Calu3 (cell line): Measurements from ENCODE around the gene RPS6KA2. TPM values are rescaled to one million over a fixed set of nuclear protein-coding genes. Genes with fewer than 3 reads are reported as not detected.
"Not testable (repeated sequence)": the region's sequence is repeated elsewhere in the genome, so short reads cannot be mapped to it uniquely, and the experiment has no call there.

ENCODE experiments used
- BruUV-seq: library from RNA; stranded (reverse); fragments of 400-500 nt; replicated peaks from 2 replicates; lab custom pipeline; 2021; lab: Mats Ljungman, UMichigan
- CTCF ChIA-PET: fragments of 300-600 bp; sonication (Branson Sonifier 250); formaldehyde crosslinking; loops from one replicate; lab custom pipeline; 2022; ENCODE audit warnings: antibody characterized with exemption; lab: Charles Lee
- DNase-seq: peaks from one replicate; pipeline ENCODE4 v3.0.0; 2022
- H3K27ac Mint-ChIP-seq: one replicate; pipeline ENCODE4 v1.8.0; 2022; ENCODE audit warnings: mixed read lengths; ENCODE audit not compliant: unreplicated experiment
- H3K27me3 Mint-ChIP-seq: one replicate; pipeline ENCODE4 v1.8.0; 2022; ENCODE audit warnings: mixed read lengths; ENCODE audit not compliant: unreplicated experiment
- H3K36me3 Mint-ChIP-seq: one replicate; pipeline ENCODE4 v1.8.0; 2022; ENCODE audit warnings: mild to moderate bottlenecking, moderate library complexity, mixed read lengths; ENCODE audit not compliant: insufficient read depth, unreplicated experiment
- H3K4me1 Mint-ChIP-seq: one replicate; pipeline ENCODE4 v1.8.0; 2022; ENCODE audit warnings: mild to moderate bottlenecking, low read depth, mixed read lengths; ENCODE audit not compliant: unreplicated experiment
- H3K4me3 Mint-ChIP-seq: one replicate; pipeline ENCODE4 v1.8.0; 2022; ENCODE audit warnings: mild to moderate bottlenecking, low read depth, moderate library complexity, mixed read lengths; ENCODE audit not compliant: unreplicated experiment
- H3K9me3 Mint-ChIP-seq: one replicate; pipeline ENCODE4 v1.8.0; 2022; ENCODE audit warnings: low read depth, mixed read lengths; ENCODE audit not compliant: unreplicated experiment
- CTCF ChIP-seq: fragments of 200-600 bp; IDR thresholded peaks from one replicate; pipeline ENCODE4 v1.8.0; 2022; ENCODE audit warnings: antibody characterized with exemption; ENCODE audit not compliant: unreplicated experiment
- intact Hi-C: fragments of 100-400 bp; cut with micrococcal nuclease; formaldehyde crosslinking; loops from one replicate; pipeline ENCODE4 v1.10.0; 2022; ENCODE audit not compliant: unreplicated experiment
- total RNA-seq: library from RNA; stranded (reverse); gene quantifications from 2 replicates; pipeline ENCODE4 v1.2.3, GENCODE V29; 2022

Gene RPS6KA2
- total RNA-seq, 1 experiment from 2014 or later = 41.3 TPM

- H3K27ac Mint-ChIP-seq, BruUV-seq, H3K36me3 Mint-ChIP-seq, H3K4me1 Mint-ChIP-seq, H3K9me3 Mint-ChIP-seq, H3K4me3 Mint-ChIP-seq: not testable (repeated sequence)
- CTCF ChIA-PET = interaction anchor here (0.6 to 2.2 kb wide), 10 partner anchors 8 to 309 kb away, joined by 3 to 20 read pairs (median 4); partner anchors contain the start of gene SFT2D1
- DNase-seq = peak; percentile 66
- intact Hi-C loops = loop anchor here (1.0 kb wide), 2 partner anchors 125 to 243 kb away; no protein-coding TSS in a partner anchor
- peaks cover 21% of the 10 kb centered on the region for H3K27me3 Mint-ChIP-seq
- peak; percentile 73 for TF ChIP-seq CTCF
Measured at GRCh38 chr6:166400649-166401250, 226.3 kb downstream of the RPS6KA2 start.

- H3K4me3 Mint-ChIP-seq = no peak overlapping the region
- H3K27ac Mint-ChIP-seq = no peak overlapping the region
- BruUV-seq = no TSS peak
- intact Hi-C loops = loop anchor here (1.0 kb wide), 1 partner anchor 125 kb away; no protein-coding TSS in a partner anchor
- CTCF ChIA-PET = interaction anchor here (0.7 to 2.2 kb wide), 9 partner anchors 8 to 245 kb away, joined by 3 to 20 read pairs (median 5); partner anchors contain the start of gene SFT2D1
- H3K9me3 Mint-ChIP-seq = no peaks in the 10 kb centered on the region
- H3K27me3 Mint-ChIP-seq = peaks cover 21% of the 10 kb centered on the region
- TF ChIP-seq CTCF = no peak
- H3K4me1 Mint-ChIP-seq = no peaks in the 10 kb centered on the region
- H3K36me3 Mint-ChIP-seq = peaks cover 6% of the 10 kb centered on the region
- DNase-seq = no peak
Measured at GRCh38 chr6:166400181-166400580, 226.9 kb downstream of the RPS6KA2 start.

- CTCF ChIA-PET = interaction anchor here (1.1 kb wide), 1 partner anchor 11 kb away, joined by 3 read pairs; no protein-coding TSS in a partner anchor
- peaks cover 19% of the 10 kb centered on the region for H3K27me3 Mint-ChIP-seq
- H3K36me3 Mint-ChIP-seq = peaks cover 6% of the 10 kb centered on the region
- no peak overlapping the region for H3K4me3 Mint-ChIP-seq
- intact Hi-C loops = no loop called here
- H3K4me1 Mint-ChIP-seq = no peaks in the 10 kb centered on the region
- no TSS peak for BruUV-seq
- DNase-seq = no peak
- TF ChIP-seq CTCF = no peak
- H3K9me3 Mint-ChIP-seq = no peaks in the 10 kb centered on the region
- H3K27ac Mint-ChIP-seq = no peak overlapping the region
Measured at GRCh38 chr6:166398348-166398747, 228.7 kb downstream of the RPS6KA2 start.

- Mint-ChIP-seq H3K9me3 (no peaks in the 10 kb centered on the region), H3K36me3 (peaks cover 6% of the 10 kb centered on the region), H3K4me3 (no peak overlapping the region), H3K27me3 (peaks cover 15% of the 10 kb centered on the region), H3K4me1 (no peaks in the 10 kb centered on the region), H3K27ac (no peak overlapping the region)
- intact Hi-C loops = no loop called here
- BruUV-seq = no TSS peak
- TF ChIP-seq CTCF = no peak
- CTCF ChIA-PET = no interaction called here
- DNase-seq = no peak
Measured at GRCh38 chr6:166397849-166398248, 229.2 kb downstream of the RPS6KA2 start.
